GM12878 (cell line): ENCODE measurements around the gene KTI12. TPM values are rescaled to one million over a fixed set of nuclear protein-coding genes. Genes with fewer than 3 reads are reported as not detected.

Experiments used
- CHD1 ChIP-seq: IDR thresholded peaks from 2 replicates; pipeline ENCODE4 v1.6.1; 2012; ENCODE audit warnings: low read depth, low read length, improper control_type of control experiment
- DPF2 ChIP-seq: fragments of 450-650 bp; IDR thresholded peaks from 2 replicates; pipeline ENCODE4 v1.6.1; 2017; ENCODE audit warnings: mild to moderate bottlenecking
- LARP7 ChIP-seq: fragments of 450-650 bp; IDR thresholded peaks from 2 replicates; pipeline ENCODE4 v1.6.1; 2017; ENCODE audit warnings: mild to moderate bottlenecking
- NRF1 ChIP-seq: conservative IDR thresholded peaks from 2 replicates; pipeline ENCODE4 v1.6.1; 2011; ENCODE audit warnings: mild to moderate bottlenecking, low read depth, low read length, improper control_type of control experiment
- PML ChIP-seq: IDR thresholded peaks from 2 replicates; pipeline ENCODE4 v1.6.1; 2012; ENCODE audit warnings: low read length, inconsistent platforms
- POLR2A ChIP-seq: IDR thresholded peaks from 2 replicates; pipeline ENCODE4 v1.6.1; 2011; ENCODE audit warnings: low read depth, mild to moderate bottlenecking, low read length
- POLR2AphosphoS2 ChIP-seq: IDR thresholded peaks from 2 replicates; pipeline ENCODE4 v1.6.1; 2011; ENCODE audit warnings: low read depth, mild to moderate bottlenecking, low read length, improper control_type of control experiment, moderate library complexity
- SMAD1 ChIP-seq: fragments of 450-650 bp; IDR thresholded peaks from 2 replicates; pipeline ENCODE4 v1.6.1; 2018; ENCODE audit warnings: mild to moderate bottlenecking, low read depth; ENCODE audit not compliant: partially characterized antibody
- SMAD5 ChIP-seq: IDR thresholded peaks from 2 replicates; pipeline ENCODE4 v1.6.1; 2016; ENCODE audit warnings: antibody characterized with exemption, low read depth
- SPI1 ChIP-seq: IDR thresholded peaks from 2 replicates; pipeline ENCODE4 v1.6.1; 2011; ENCODE audit warnings: low read depth, mild to moderate bottlenecking, low read length, moderate library complexity, borderline replicate concordance; ENCODE audit not compliant: insufficient read depth
- ZBED1 ChIP-seq: IDR thresholded peaks from 2 replicates; pipeline ENCODE4 v1.6.1; 2016; ENCODE audit warnings: borderline replicate concordance
- ZNF217 ChIP-seq: fragments of 450-650 bp; IDR thresholded peaks from 2 replicates; pipeline ENCODE4 v1.6.1; 2017; ENCODE audit warnings: antibody characterized with exemption, mild to moderate bottlenecking
- polyA plus RNA-seq, 11 experiments: library from polyadenylated mRNA; depleted of rRNA in 4 of 11; unstranded in 6 of 11; stranded (reverse) in 5 of 11; fragments of >200 nt; fragmentation: Nextera tagmentation in 4 of 11; fragmentation: Illumina TruSeq in 1 of 11; extraction: Ambion mirVana in 4 of 11; extraction: Trizol in 1 of 11; gene quantifications; 1 replicate in 1 of 11; 2 replicates in 10 of 11; pipeline versions ENCODE4 v1.2.1 to v1.2.3, GENCODE V29; 2011 to 2016; ENCODE audit warnings: inconsistent platforms in 2 of 11, missing spikeins in 2 of 11, low read depth in 1 of 11
- total RNA-seq, 4 experiments: library from RNA; depleted of rRNA in 3 of 4; stranded (reverse); fragments of >200 nt in 3 of 4; fragmentation: Illumina TruSeq in 1 of 4; extraction: Trizol in 1 of 4; gene quantifications; 2 replicates each; pipeline versions ENCODE4 v1.2.1 to v1.2.3, GENCODE V29; 2013 to 2021
- TF ChIP-seq, protein P1 (sequence below): fragments of 450-650 bp; IDR thresholded peaks from 2 replicates; pipeline ENCODE4 v1.6.1; 2017; ENCODE audit warnings: mild to moderate bottlenecking, moderate library complexity
- TF ChIP-seq, protein P2 (sequence below): fragments of 450-650 bp; formaldehyde crosslinking; IDR thresholded peaks from 2 replicates; pipeline ENCODE4 v1.4.0; 2022; ENCODE audit warnings: mild to moderate bottlenecking, moderate library complexity
- TF ChIP-seq, protein P3 (sequence below): fragments of 450-650 bp; IDR thresholded peaks from 2 replicates; pipeline ENCODE4 v1.6.1; 2017; ENCODE audit warnings: antibody characterized with exemption, mild to moderate bottlenecking, moderate library complexity
- TF ChIP-seq, protein P4 (sequence below): fragments of 450-650 bp; IDR thresholded peaks from 2 replicates; pipeline ENCODE4 v1.6.1; 2017; ENCODE audit warnings: borderline replicate concordance
- TF ChIP-seq, protein P5 (sequence below): fragments of 450-650 bp; IDR thresholded peaks from 2 replicates; pipeline ENCODE4 v1.6.1; 2016; ENCODE audit warnings: mild to moderate bottlenecking

KTI12 gene
- total and polyA plus RNA-seq, 10 of the 15 experiments (the other 5 are each of a cell fraction or from before 2014, with no cell fraction given), result 2.7 to 32.4 (median 17.6) TPM

DNA sequence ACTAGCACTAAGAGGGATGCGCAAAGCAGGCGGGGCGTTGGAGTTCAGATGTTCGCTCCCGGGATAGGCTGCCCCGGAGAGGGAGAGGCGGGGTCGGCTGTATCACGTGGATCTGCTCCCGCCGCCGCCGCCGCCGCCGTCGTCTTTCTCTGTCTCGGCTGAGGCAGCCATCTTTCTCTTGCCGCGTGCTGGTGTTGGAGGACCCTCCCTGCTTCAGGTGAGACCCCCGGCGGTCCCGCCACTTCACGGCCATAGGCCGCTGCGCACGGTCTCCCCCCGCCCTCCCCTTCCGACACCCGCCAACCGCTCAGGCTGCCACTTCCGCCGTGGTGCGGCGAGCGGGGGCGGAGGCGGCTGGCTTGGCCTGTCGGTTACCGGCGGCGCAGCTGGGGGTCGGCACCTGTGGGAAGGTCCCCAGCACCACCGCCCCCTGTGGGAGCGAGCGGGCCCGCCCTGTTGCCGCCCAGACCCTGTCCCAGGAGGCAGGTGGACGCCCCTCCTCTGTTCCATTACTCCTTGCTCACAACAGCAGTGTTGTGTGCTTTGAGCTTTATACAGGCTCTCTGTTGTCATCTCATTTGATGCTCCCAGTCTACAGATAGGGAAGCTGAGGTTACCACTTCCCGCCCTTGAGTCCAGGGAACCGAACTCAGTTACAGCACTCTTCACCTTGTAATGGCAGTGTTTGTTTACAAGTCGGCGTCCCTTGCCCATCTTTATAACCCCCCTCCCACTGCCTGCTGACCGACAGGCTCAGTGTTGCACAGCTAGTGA is 22.7 kb upstream of the KTI12 start, which contains the start of gene BTF3L4 (continued):
- TF ChIP-seq LARP7 (peak; percentile 85), CHD1 (no peak), ZNF217 (no peak), SPI1 (peak; percentile 22; the same call in 1 of the 2 replicates), ZBED1 (no peak), PML (peak; percentile 46; the same call in 1 of the 2 replicates), SMAD1 (peak; percentile 53), SMAD5 (0 out of 2 replicates have a peak, but pooled peaks have one; percentile 54), POLR2AphosphoS2 (peak; percentile 3; the same call in 1 of the 2 replicates), NRF1 (peak; percentile 28; the same call in 1 of the 2 replicates), POLR2A (peak; percentile 74), DPF2 (peak; percentile 84)
- TF ChIP-seq, protein P1, sequence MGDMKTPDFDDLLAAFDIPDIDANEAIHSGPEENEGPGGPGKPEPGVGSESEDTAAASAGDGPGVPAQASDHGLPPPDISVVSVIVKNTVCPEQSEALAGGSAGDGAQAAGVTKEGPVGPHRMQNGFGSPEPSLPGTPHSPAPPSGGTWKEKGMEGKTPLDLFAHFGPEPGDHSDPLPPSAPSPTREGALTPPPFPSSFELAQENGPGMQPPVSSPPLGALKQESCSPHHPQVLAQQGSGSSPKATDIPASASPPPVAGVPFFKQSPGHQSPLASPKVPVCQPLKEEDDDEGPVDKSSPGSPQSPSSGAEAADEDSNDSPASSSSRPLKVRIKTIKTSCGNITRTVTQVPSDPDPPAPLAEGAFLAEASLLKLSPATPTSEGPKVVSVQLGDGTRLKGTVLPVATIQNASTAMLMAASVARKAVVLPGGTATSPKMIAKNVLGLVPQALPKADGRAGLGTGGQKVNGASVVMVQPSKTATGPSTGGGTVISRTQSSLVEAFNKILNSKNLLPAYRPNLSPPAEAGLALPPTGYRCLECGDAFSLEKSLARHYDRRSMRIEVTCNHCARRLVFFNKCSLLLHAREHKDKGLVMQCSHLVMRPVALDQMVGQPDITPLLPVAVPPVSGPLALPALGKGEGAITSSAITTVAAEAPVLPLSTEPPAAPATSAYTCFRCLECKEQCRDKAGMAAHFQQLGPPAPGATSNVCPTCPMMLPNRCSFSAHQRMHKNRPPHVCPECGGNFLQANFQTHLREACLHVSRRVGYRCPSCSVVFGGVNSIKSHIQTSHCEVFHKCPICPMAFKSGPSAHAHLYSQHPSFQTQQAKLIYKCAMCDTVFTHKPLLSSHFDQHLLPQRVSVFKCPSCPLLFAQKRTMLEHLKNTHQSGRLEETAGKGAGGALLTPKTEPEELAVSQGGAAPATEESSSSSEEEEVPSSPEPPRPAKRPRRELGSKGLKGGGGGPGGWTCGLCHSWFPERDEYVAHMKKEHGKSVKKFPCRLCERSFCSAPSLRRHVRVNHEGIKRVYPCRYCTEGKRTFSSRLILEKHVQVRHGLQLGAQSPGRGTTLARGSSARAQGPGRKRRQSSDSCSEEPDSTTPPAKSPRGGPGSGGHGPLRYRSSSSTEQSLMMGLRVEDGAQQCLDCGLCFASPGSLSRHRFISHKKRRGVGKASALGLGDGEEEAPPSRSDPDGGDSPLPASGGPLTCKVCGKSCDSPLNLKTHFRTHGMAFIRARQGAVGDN, result peak; percentile 48
- TF ChIP-seq, protein P2, sequence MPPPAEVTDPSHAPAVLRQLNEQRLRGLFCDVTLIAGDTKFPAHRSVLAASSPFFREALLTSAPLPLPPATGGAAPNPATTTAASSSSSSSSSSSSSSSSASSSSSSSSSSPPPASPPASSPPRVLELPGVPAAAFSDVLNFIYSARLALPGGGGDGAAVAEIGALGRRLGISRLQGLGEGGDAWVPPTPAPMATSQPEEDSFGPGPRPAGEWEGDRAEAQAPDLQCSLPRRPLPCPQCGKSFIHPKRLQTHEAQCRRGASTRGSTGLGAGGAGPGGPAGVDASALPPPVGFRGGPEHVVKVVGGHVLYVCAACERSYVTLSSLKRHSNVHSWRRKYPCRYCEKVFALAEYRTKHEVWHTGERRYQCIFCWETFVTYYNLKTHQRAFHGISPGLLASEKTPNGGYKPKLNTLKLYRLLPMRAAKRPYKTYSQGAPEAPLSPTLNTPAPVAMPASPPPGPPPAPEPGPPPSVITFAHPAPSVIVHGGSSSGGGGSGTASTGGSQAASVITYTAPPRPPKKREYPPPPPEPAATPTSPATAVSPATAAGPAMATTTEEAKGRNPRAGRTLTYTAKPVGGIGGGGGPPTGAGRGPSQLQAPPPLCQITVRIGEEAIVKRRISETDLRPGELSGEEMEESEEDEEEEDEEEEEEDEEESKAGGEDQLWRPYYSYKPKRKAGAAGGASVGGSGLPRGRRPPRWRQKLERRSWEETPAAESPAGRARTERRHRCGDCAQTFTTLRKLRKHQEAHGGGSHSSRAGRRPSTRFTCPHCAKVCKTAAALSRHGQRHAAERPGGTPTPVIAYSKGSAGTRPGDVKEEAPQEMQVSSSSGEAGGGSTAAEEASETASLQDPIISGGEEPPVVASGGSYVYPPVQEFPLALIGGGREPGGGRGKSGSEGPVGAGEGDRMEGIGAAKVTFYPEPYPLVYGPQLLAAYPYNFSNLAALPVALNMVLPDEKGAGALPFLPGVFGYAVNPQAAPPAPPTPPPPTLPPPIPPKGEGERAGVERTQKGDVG, result no peak
- TF ChIP-seq, protein P3, sequence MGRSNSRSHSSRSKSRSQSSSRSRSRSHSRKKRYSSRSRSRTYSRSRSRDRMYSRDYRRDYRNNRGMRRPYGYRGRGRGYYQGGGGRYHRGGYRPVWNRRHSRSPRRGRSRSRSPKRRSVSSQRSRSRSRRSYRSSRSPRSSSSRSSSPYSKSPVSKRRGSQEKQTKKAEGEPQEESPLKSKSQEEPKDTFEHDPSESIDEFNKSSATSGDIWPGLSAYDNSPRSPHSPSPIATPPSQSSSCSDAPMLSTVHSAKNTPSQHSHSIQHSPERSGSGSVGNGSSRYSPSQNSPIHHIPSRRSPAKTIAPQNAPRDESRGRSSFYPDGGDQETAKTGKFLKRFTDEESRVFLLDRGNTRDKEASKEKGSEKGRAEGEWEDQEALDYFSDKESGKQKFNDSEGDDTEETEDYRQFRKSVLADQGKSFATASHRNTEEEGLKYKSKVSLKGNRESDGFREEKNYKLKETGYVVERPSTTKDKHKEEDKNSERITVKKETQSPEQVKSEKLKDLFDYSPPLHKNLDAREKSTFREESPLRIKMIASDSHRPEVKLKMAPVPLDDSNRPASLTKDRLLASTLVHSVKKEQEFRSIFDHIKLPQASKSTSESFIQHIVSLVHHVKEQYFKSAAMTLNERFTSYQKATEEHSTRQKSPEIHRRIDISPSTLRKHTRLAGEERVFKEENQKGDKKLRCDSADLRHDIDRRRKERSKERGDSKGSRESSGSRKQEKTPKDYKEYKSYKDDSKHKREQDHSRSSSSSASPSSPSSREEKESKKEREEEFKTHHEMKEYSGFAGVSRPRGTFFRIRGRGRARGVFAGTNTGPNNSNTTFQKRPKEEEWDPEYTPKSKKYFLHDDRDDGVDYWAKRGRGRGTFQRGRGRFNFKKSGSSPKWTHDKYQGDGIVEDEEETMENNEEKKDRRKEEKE, result no peak
- TF ChIP-seq, protein P4, sequence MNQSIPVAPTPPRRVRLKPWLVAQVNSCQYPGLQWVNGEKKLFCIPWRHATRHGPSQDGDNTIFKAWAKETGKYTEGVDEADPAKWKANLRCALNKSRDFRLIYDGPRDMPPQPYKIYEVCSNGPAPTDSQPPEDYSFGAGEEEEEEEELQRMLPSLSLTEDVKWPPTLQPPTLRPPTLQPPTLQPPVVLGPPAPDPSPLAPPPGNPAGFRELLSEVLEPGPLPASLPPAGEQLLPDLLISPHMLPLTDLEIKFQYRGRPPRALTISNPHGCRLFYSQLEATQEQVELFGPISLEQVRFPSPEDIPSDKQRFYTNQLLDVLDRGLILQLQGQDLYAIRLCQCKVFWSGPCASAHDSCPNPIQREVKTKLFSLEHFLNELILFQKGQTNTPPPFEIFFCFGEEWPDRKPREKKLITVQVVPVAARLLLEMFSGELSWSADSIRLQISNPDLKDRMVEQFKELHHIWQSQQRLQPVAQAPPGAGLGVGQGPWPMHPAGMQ, result 0 out of 2 replicates have a peak, but pooled peaks have one; percentile 29
- TF ChIP-seq, protein P5, sequence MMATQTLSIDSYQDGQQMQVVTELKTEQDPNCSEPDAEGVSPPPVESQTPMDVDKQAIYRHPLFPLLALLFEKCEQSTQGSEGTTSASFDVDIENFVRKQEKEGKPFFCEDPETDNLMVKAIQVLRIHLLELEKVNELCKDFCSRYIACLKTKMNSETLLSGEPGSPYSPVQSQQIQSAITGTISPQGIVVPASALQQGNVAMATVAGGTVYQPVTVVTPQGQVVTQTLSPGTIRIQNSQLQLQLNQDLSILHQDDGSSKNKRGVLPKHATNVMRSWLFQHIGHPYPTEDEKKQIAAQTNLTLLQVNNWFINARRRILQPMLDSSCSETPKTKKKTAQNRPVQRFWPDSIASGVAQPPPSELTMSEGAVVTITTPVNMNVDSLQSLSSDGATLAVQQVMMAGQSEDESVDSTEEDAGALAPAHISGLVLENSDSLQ, result peak; percentile 92
